Retinal pigment epithelial cell (primary cell): Measurements from ENCODE around the gene SOBP.

Experiments used
- DNase-seq: peaks from one replicate; pipeline ENCODE4 v3.0.0-alpha.2; 2010; ENCODE audit warnings: low read depth
- H3K4me3 ChIP-seq: 2 replicates; pipeline ENCODE4 v1.5.1; 2011; ENCODE audit warnings: mild to moderate bottlenecking, low read length, control low read depth, moderate library complexity
- CTCF ChIP-seq: conservative IDR thresholded peaks from 2 replicates; pipeline ENCODE4 v1.5.1; 2011; ENCODE audit warnings: low read depth, low read length, control low read depth, inconsistent platforms

SOBP gene

GRCh38 chr6:107657755-107658461 lies 168.0 kb downstream of the SOBP start:
- H3K4me3 ChIP-seq: no peak overlapping the region
- TF ChIP-seq CTCF: no peak
- DNase-seq: no peak

- DNase-seq: no peak
- H3K4me3 ChIP-seq: no peak overlapping the region
- no peak for TF ChIP-seq CTCF
Observed at GRCh38 chr6:107658920-107659865, 169.3 kb downstream of the SOBP start.

- DNase-seq: no peak
- no peak overlapping the region for H3K4me3 ChIP-seq
- no peak for TF ChIP-seq CTCF
Observed at GRCh38 chr6:107660839-107661238, 170.9 kb downstream of the SOBP start.

GRCh38 chr6:107661291-107661690 lies 171.4 kb downstream of the SOBP start:
- TF ChIP-seq CTCF: no peak
- no peak for DNase-seq
- no peak overlapping the region for H3K4me3 ChIP-seq

- H3K4me3 ChIP-seq: no peak overlapping the region
- TF ChIP-seq CTCF: no peak
- DNase-seq: no peak
Observed at GRCh38 chr6:107662333-107662732, 172.4 kb downstream of the SOBP start.

GRCh38 chr6:107663308-107663707 lies 173.4 kb downstream of the SOBP start:
- H3K4me3 ChIP-seq: no peak overlapping the region
- DNase-seq: no peak

More at GRCh38 chr6:107663308-107663707, 173.4 kb downstream of the SOBP start:
- no peak for TF ChIP-seq CTCF
